Activated CD8-positive, alpha-beta memory T cell treated with anti-CD3 and anti-CD28 coated beads for 1 hour (primary cell): ENCODE results near the gene TDRD12.
A peak's percentile ranks its signal among the peaks of the same experiment; 100 is the strongest.
"Not testable (repeated sequence)": the region's sequence is repeated elsewhere in the genome, so short reads cannot be mapped to it uniquely, and the experiment has no call there.

Experiments used
- DNase-seq, 2 donors: peaks; one replicate each; pipeline ENCODE4 v3.0.0-alpha.2; 2020; ENCODE audit warnings: low read depth in 1 of 2; ENCODE audit errors: extremely low read depth in 1 of 2

Gene TDRD12

DNA sequence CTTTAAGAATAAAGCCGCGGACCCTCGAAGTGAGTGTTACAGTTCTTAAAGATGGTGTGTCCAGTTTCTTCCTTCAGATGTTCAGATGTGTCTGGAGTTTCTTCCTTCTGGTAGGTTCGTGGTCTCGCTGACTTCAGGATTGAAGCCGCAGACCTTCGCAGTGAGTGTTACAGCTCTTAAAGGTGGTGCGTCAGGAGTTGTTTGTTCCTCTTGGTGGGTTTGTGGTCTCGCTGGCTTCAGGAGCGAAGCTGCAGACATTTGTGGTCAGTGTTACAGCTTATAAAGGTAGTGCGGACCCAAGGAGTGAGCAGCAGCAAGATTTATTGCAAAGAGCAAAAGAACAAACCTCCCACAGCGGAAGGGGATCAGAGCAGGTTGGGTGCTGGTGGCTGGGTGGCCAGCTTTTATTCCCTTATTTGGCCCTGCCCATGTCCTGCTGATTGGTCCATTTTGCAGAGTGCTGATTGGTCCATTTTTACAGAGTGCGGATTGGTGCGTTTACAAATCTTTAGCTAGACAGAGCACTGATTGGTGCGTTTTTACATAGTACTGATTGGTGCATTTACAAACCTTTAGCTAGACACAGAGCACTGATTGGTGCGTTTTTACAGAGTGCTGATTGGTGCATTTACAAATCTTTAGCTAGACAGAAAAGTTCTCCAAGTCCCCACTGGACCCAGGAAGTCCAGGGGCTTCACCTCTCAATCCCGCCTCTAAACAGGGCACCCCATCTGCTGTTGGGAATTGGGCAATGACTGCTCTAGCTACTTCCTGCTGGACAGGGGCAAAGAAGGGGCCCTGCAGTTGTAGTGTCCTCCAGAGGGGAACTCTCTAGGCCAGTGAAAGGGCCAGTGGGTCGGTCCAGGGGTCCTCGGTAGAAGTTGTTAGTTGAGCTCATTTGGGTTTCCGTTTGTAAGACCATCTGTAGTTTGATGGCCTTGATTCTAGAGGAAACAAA, 26.1 kb upstream of the TDRD12 start:
- DNase-seq, result peak in 1 of 2 donors; percentile 24

- DNase-seq, result not testable (repeated sequence)
Observed at GRCh38 chr19:32694316-32694715, 25.3 kb upstream of the TDRD12 start.

- DNase-seq, result not testable (repeated sequence)
Observed at GRCh38 chr19:32694851-32695250, 24.7 kb upstream of the TDRD12 start.

DNA sequence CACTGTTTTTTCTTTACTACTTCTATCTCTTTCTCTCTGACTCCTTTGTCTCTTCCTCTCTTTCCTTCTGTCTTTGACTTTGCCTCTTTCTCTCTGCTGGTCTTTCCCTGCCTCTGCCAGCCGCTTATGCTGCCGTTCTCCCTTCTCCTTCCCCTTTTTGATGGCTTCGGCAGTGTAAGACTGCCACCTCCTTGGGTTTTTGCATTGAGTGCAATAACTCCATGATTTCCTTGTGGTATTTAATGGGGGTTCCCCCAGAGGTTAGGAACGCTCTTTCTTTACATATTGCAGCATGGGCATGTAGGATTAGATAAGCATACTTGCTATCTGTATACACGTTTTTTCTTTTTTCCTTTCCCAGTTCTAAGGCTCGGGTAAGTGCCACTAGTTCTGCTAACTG, 24.1 kb upstream of the TDRD12 start:
- not testable (repeated sequence) for DNase-seq

DNA sequence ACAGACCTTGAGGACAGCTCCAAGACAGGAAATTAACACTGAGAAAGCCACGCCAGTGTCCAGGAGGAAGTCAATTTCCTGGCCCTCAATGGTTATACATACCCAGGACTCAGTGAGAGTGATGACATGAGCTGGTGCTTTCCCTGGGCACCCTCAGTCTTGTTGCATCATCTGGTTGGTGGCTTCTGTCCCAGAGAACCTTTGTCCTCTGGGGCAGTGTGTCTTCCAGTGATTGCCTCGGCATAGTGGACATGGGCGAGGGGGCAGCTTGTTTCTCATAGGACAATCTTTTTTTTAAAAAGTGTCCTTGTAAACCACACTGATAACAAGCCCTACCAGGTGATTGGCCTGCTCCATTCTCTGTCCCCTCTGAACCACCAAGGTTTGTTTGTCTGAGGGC, 22.8 kb upstream of the TDRD12 start:
- not testable (repeated sequence) for DNase-seq

DNA sequence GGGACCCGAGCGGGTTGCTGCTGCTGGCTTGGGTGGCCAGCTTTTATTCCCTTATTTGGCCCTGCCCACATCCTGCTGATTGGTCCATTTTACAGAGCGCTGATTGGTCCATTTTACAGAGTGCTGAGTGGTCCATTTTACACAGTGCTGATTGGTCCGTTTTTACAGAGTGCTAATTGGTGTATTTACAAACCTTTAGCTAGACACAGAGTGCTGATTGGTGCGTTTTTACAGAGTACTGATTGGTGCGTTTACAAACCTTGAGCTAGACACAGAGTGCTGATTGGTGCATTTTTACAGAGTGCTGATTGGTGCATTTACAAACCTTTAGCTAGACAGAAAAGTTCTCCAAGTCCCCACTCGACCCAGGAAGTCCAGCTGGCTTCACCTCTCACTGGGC, 19.4 kb upstream of the TDRD12 start:
- not testable (repeated sequence) for DNase-seq

GRCh38 chr19:32702010-32702409, 17.6 kb upstream of the TDRD12 start:
- no peak for DNase-seq

GRCh38 chr19:32704006-32704405, 15.6 kb upstream of the TDRD12 start:
- not testable (repeated sequence) for DNase-seq

DNA sequence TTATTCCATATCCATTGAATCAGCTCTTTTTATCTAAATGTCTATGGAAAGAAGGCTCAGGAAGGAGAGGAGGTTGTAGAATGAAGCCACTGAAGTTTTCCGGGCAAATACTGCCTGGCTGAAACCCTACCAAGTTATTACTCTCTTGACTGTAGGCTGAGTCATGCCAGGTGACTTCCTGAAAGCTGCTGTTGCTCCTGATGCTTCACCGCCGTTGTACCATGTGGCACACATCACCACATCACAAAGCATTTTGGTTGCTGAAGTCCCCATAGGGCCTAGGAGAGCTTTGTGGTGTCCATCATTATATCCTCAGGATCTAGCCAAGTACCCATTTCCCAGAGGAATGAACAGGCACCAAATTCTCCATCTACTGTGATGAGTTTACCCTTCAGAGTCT, 11.1 kb upstream of the TDRD12 start:
- DNase-seq, result peak in 1 of 2 donors; percentile 9

- DNase-seq, result no peak
Observed at GRCh38 chr19:32709032-32709431, 10.5 kb upstream of the TDRD12 start.

DNA sequence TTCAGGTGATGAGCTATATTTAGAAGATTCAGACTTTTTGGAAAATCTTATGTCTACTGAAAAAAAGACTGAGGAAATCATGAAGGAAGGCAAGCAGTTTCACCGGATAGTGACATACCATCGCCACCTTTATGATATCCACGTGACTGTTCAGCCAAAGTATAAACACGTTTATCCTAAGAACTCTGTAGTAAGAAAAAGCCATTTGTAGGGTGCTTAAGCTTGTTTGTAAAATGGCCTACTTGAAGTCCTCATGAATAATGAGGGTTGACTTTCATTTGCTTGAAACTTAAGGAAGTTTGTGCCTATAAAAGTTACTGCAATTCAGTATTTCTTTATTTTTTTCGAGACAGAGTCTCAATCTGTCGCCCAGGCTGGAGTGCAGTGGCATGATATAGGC, 7.8 kb upstream of the TDRD12 start:
- DNase-seq, result no peak

- not testable (repeated sequence) for DNase-seq
Observed at GRCh38 chr19:32716203-32716602, 3.4 kb upstream of the TDRD12 start.

DNA sequence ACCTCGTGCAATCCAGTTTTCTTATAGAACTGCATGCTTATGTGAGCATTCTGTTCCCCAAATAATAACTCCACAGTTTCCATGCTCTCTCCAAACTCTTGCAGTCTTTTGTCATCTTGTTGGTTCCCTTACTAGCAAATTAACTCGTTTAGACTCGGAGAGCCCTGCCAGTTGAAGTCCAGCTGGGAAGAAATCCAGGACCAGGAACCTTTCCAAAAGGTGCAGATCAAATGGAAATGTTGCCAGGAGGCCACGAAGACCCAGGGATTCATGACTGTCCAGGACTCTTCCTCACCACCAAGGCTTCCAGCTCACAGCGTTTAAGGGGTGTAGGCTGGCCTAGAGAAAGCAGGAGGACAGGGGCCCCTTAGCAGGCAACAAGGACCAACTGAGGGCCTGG, 2.1 kb upstream of the TDRD12 start:
- DNase-seq, result no peak

GRCh38 chr19:32718286-32718685, 1.3 kb upstream of the TDRD12 start:
- no peak for DNase-seq

DNA sequence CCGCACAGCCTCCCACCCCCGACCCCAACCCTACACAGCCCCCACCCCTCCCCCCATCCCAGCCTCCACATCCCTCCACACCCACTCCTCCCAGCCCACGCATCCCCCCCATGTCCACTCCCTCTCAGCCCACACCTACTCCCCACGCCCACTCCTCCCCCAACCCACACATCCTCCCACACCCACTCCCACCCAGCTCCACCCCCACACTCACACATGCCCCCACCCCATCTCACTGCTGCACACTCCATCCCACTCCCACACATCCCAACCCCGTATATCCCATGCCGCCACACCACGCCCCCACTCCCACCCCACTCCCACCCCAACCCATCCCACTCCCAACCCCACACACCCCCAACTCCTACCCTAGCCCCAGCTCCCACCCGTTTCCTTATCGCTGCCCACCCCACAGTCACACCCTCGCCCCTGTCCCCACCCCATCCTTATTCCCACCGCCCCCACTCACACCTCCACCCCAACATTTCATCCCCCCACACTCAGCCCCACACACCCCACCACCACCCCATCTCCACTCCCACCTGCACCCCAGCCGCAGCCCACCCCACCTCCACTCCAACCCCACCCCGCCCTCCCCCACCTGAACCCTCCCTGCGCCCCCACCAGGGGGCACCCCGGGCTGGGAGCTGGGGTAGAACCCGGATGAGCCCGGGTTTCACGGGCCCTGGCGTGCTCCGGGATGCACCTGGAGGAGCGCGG, 809 bp downstream of the TDRD12 start:
- no peak for DNase-seq

DNA sequence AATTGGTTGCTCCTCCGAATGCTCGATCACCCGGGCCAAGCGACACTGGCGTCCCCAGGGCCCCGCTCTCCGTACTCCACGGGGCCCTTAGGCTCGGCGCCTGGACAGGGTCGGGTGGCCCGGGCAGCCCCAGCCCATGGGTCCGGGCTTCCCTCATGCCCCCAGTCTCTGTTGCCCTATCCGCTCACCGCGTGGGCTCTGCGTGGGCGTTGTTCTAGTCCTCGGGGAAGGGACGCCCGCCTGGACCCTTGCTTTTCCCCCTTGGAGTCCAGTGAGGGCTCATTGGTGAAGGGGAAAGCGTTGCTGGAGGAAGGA, 1.3 kb downstream of the TDRD12 start:
- DNase-seq, result no peak

DNA sequence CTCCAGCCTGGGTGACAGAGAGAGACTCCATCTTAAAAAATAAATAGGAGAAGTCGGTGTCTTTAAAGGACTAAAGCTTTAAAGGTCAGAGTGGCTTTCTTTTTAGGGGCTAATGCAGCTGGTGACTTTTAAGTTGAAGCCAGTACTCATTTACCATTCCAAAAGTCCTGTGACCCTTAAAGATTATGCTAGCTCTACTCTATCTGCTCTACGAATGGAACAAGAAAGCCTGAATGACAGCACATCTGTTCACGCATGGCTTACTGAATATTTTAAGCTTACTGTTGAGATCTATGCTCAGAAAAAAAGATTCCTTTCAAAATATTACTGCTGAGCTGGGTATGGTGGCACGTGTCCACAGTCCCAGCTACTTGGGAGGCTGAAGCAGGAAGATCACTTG, 16.4 kb downstream of the TDRD12 start:
- no peak for DNase-seq

- DNase-seq, result no peak
Observed at GRCh38 chr19:32743021-32743420, 23.5 kb downstream of the TDRD12 start.

- DNase-seq, result no peak
Observed at GRCh38 chr19:32743447-32743846, 23.9 kb downstream of the TDRD12 start.

DNA sequence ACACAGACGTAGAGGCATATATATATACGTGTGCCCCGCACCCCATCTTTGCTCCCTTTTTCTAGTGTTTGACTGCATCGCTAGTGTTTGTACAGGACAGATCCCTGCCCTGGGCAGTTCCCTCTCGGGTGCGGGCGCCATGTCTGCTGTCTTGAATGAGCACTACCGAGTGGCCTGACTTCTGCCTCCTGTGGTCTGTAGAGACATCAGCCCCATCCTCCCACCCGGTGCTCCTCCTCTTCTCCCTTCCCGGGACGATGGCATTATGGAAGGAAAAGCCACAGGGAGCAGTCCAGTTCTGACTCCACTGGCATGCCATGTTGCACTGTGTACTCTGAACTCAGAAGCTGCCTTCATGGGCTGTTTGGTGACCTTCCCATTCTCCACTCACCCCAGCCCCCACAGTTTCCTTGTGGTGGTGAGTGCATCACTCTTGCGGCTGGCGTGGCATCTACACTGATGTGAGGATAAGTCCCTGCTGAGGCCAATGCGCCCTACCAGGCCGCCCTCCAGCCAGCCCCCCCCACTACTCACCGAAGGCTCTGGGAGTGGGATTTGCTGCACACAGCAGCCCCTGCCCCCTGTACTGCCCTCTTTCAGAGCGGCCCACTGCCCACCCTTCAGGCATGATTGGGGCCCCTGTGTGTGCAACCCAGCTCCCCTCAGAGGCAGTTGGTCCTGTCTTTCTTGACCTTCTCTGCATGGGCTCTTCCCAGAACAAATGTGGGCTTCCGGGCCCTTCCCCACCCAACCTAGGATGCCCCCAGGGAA, 25.2 kb downstream of the TDRD12 start:
- DNase-seq, result no peak

- DNase-seq, result not testable (repeated sequence)
Observed at GRCh38 chr19:32745594-32746251, 26.2 kb downstream of the TDRD12 start.
